Prostate gland (tissue), 2 donors: ENCODE results near the gene PRR35. TPM values are rescaled to one million over a fixed set of nuclear protein-coding genes. Genes with fewer than 3 reads are reported as not detected.

Experiments used
- microRNA-seq: library from miRNA; unstranded; fragments of <30 nt; microRNA quantifications from one replicate; pipeline ENCODE4, GENCODE V29; 2016
- small RNA-seq, 2 donors: library from RNA; depleted of rRNA; stranded (forward); fragments of <200 nt; gene quantifications; one replicate each; pipeline ENCODE3, GENCODE V24; 2016
- total RNA-seq, 2 donors: library from RNA; depleted of rRNA; stranded (reverse); fragments of >200 nt; gene quantifications; one replicate each; pipeline ENCODE4 v1.1.0, GENCODE V29; 2016

PRR35 gene
- total RNA-seq, 2 donors from 2014 or later: 5.1 TPM; not detected in 1

Small RNA genes within 50 kb of the gene (microRNA-seq; reads per million reads assigned to microRNA genes)
- gene MIR3176 (1.0 reads per million, percentile 9 among the genes with 10 or more reads in this experiment), gene MIR5587 (not detected)

Small RNA genes within 50 kb of the gene (small RNA-seq; reads per million reads assigned to genes)
- 0.28 to 0.30 reads per million in 2 donors for gene MIR3176
- gene MIR5587: 0 reads per million in 2 donors
- gene Z98883.1: 0 reads per million in 2 donors

Other genes with a start within 250 kb of the PRR35 start
- 10 to 100 TPM; 31.2 to 35.2 TPM for gene AXIN1, start 207.7 kb upstream of the PRR35 start, total RNA-seq
- gene MRPL28, start 189.9 kb upstream of the PRR35 start, total RNA-seq: 10 to 100 TPM; 83.4 to 84.3 TPM
- 100 to 1,000 TPM in 1 of 2 donors, 10 to 100 TPM in 1; 36.8 to 207 TPM for gene PGAP6, start 178.4 kb upstream of the PRR35 start, total RNA-seq
- gene NME4, start 163.2 kb upstream of the PRR35 start, total RNA-seq: 100 to 1,000 TPM; 137 to 185 TPM
- gene DECR2, start 158.5 kb upstream of the PRR35 start, total RNA-seq: 10 to 100 TPM; 23.7 to 38.5 TPM
- gene RAB11FIP3, start 134.7 kb upstream of the PRR35 start, total RNA-seq: 10 to 100 TPM; 33.2 to 93.2 TPM
- 10 to 100 TPM; 59.7 to 80.7 TPM for gene CAPN15, start 32.7 kb upstream of the PRR35 start, total RNA-seq
- gene NHLRC4, start 6.6 kb downstream of the PRR35 start, total RNA-seq: 1 to 10 TPM; 2.9 to 6.2 TPM
- 10 to 100 TPM; 70.1 to 85.8 TPM for gene PIGQ, start 9.6 kb downstream of the PRR35 start, total RNA-seq
- 10 to 100 TPM; 41.8 to 68.0 TPM for gene RAB40C, start 29.7 kb downstream of the PRR35 start, total RNA-seq
- 1 to 10 TPM; 1.5 to 1.9 TPM for gene WFIKKN1, start 70.6 kb downstream of the PRR35 start, total RNA-seq
- gene METTL26, start 75.9 kb downstream of the PRR35 start, total RNA-seq: 100 to 1,000 TPM; 179 to 207 TPM
- gene MCRIP2, start 81.4 kb downstream of the PRR35 start, total RNA-seq: 10 to 100 TPM; 59.5 to 61.6 TPM
- 10 to 100 TPM; 36.8 to 60.4 TPM for gene WDR90, start 89.0 kb downstream of the PRR35 start, total RNA-seq
- 100 to 1,000 TPM; 101 to 169 TPM for gene RHOT2, start 107.7 kb downstream of the PRR35 start, total RNA-seq
- 1 to 10 TPM; 4.5 to 4.9 TPM for gene RHBDL1, start 115.3 kb downstream of the PRR35 start, total RNA-seq
- gene STUB1, start 120.0 kb downstream of the PRR35 start, total RNA-seq: 100 to 1,000 TPM; 173 to 255 TPM
- gene JMJD8, start 123.9 kb downstream of the PRR35 start, total RNA-seq: 100 to 1,000 TPM; 121 to 132 TPM
- 10 to 100 TPM; 18.2 to 26.4 TPM for gene WDR24, start 130.0 kb downstream of the PRR35 start, total RNA-seq
- gene FBXL16, start 145.4 kb downstream of the PRR35 start, total RNA-seq: 1 to 10 TPM; 6.1 to 9.1 TPM
- gene METRN, start 154.7 kb downstream of the PRR35 start, total RNA-seq: 10 to 100 TPM; 52.0 to 78.2 TPM
- gene ANTKMT, start 160.8 kb downstream of the PRR35 start, total RNA-seq: 10 to 100 TPM; 55.3 to 73.1 TPM
- gene CCDC78, start 166.0 kb downstream of the PRR35 start, total RNA-seq: 1 to 10 TPM; 2.3 to 3.0 TPM
- gene HAGHL, start 166.7 kb downstream of the PRR35 start, total RNA-seq: 10 to 100 TPM in 1 of 2 donors, 1 to 10 TPM in 1; 7.7 to 10.1 TPM
- gene CIAO3, start 180.6 kb downstream of the PRR35 start, total RNA-seq: 10 to 100 TPM; 56.7 to 76.6 TPM
- gene MSLN, start 200.3 kb downstream of the PRR35 start, total RNA-seq: 1 to 10 TPM in 1 of 2 donors, under 1 TPM in 1; 0.74 to 7.3 TPM
- gene RPUSD1, start 228.0 kb downstream of the PRR35 start, total RNA-seq: 10 to 100 TPM; 22.0 to 32.4 TPM
- gene CHTF18, start 228.2 kb downstream of the PRR35 start, total RNA-seq: 10 to 100 TPM in 1 of 2 donors, 1 to 10 TPM in 1; 7.8 to 57.5 TPM
- not detected for gene GNG13, start 240.3 kb downstream of the PRR35 start, total RNA-seq